OCI-LY7 (cell line): ENCODE measurements around the gene ACSM2B. TPM values are rescaled to one million over a fixed set of nuclear protein-coding genes. Genes with fewer than 3 reads are reported as not detected.

ENCODE experiments used
- BruUV-seq: library from RNA; stranded (reverse); fragments of 400-500 nt; replicated peaks from 2 replicates; lab custom pipeline; 2021; lab: Mats Ljungman, UMichigan
- CTCF ChIA-PET: fragments of 300-600 bp; sonication (Branson Sonifier 250); formaldehyde crosslinking; loops from one replicate; lab custom pipeline; 2022; ENCODE audit warnings: antibody characterized with exemption; ENCODE audit not compliant: unreplicated experiment; lab: Charles Lee
- POLR2A ChIA-PET: fragments of 300-600 bp; sonication (Branson Sonifier 250); formaldehyde crosslinking; loops from one replicate; lab custom pipeline; 2022; ENCODE audit warnings: antibody characterized with exemption; lab: Charles Lee
- DNase-seq: peaks from one replicate; pipeline ENCODE4 v3.0.0-alpha.2; 2015; ENCODE audit warnings: low spot score
- H2AFZ ChIP-seq: fragments of 200-600 bp; sonication (generic), shearing (Covaris generic); 2 replicates; pipeline ENCODE4 v1.6.1; 2014; ENCODE audit warnings: mild to moderate bottlenecking, antibody characterized with exemption, low read length, moderate library complexity
- H3K27ac ChIP-seq: fragments of 200-600 bp; sonication (generic); 2 replicates; pipeline ENCODE4 v1.5.1; 2014; ENCODE audit warnings: mixed run types, low read depth, mild to moderate bottlenecking, moderate library complexity, low read length, inconsistent platforms; ENCODE audit not compliant: poor library complexity, severe bottlenecking
- H3K36me3 ChIP-seq: fragments of 200-600 bp; sonication (generic); 2 replicates; pipeline ENCODE4 v1.6.1; 2014; ENCODE audit warnings: mild to moderate bottlenecking, antibody characterized with exemption, low read length, moderate library complexity, mixed read lengths; ENCODE audit not compliant: insufficient read depth
- H3K4me1 ChIP-seq: fragments of 200-600 bp; sonication (generic); 2 replicates; pipeline ENCODE4 v1.5.1; 2014; ENCODE audit warnings: mild to moderate bottlenecking, low read length; ENCODE audit not compliant: insufficient read depth, poor library complexity, severe bottlenecking
- H3K4me2 ChIP-seq: fragments of 200-600 bp; sonication (generic); 2 replicates; pipeline ENCODE4 v1.6.1; 2014; ENCODE audit warnings: mild to moderate bottlenecking, low read length
- H3K4me3 ChIP-seq: fragments of 200-600 bp; sonication (generic); 2 replicates; pipeline ENCODE4 v1.5.1; 2014; ENCODE audit warnings: mild to moderate bottlenecking, low read depth, low read length; ENCODE audit not compliant: poor library complexity, severe bottlenecking
- H3K79me2 ChIP-seq: fragments of 200-600 bp; sonication (generic); 2 replicates; pipeline ENCODE4 v1.6.1; 2016; ENCODE audit warnings: low read depth, mild to moderate bottlenecking, low read length, moderate library complexity, mixed read lengths; ENCODE audit not compliant: insufficient read depth
- H3K9me2 ChIP-seq: fragments of 200-600 bp; sonication (generic); 2 replicates; pipeline ENCODE4 v1.6.1; 2016; ENCODE audit warnings: mild to moderate bottlenecking, low read length, mixed read lengths; ENCODE audit not compliant: insufficient read depth
- H3K9me3 ChIP-seq: fragments of 200-600 bp; sonication (generic); 2 replicates; pipeline ENCODE4 v1.6.1; 2014; ENCODE audit warnings: mild to moderate bottlenecking, mixed run types, low read length, mixed read lengths
- H4K20me1 ChIP-seq: fragments of 200-600 bp; sonication (generic); 2 replicates; pipeline ENCODE4 v1.6.1; 2014; ENCODE audit warnings: mild to moderate bottlenecking, antibody characterized with exemption, low read length, moderate library complexity, mixed read lengths; ENCODE audit not compliant: insufficient read depth
- CTCF ChIP-seq: fragments of 200-600 bp; sonication (generic); conservative IDR thresholded peaks from 2 replicates; pipeline ENCODE4 v1.5.1; 2014; ENCODE audit warnings: mild to moderate bottlenecking, antibody characterized with exemption, low read length, moderate library complexity, mixed read lengths
- EZH2phosphoT487 ChIP-seq: fragments of 200-600 bp; sonication (generic); IDR thresholded peaks from 2 replicates; pipeline ENCODE4 v1.6.1; 2018; ENCODE audit warnings: low read depth, borderline replicate concordance, mild to moderate bottlenecking, mixed run types, antibody characterized with exemption, low read length, moderate library complexity, mixed read lengths
- intact Hi-C: fragments of 100-400 bp; cut with micrococcal nuclease; formaldehyde crosslinking; loops from one replicate; pipeline ENCODE4 v1.10.0; 2022; ENCODE audit not compliant: unreplicated experiment
- total RNA-seq, 2 experiments: library from RNA; depleted of rRNA in 1 of 2; stranded (reverse); fragments of >200 nt in 1 of 2; shearing (Covaris generic) in 1 of 2; gene quantifications; 2 replicates each; pipeline ENCODE4 v1.2.3, GENCODE V29; 2014 to 2022

The ACSM2B gene
- total RNA-seq, 2 experiments from 2014 or later = not detected

GRCh38 chr16:20515688-20516090 lies 60.5 kb downstream of the ACSM2B start:
- H4K20me1 ChIP-seq = no peaks in the 10 kb centered on the region
- H3K4me3 ChIP-seq = no peak overlapping the region
- TF ChIP-seq EZH2phosphoT487 (no peak), CTCF (no peak)
- no peaks in the 10 kb centered on the region for H3K9me2 ChIP-seq
- no peak for DNase-seq
- ChIA-PET POLR2A (interaction anchor here (0.6 kb wide), 1 partner anchor 9 kb away, joined by 5 read pairs; no protein-coding TSS in a partner anchor), CTCF (no interaction called here)
- no TSS peak for BruUV-seq
- no peaks in the 10 kb centered on the region for H3K4me1 ChIP-seq
- H3K27ac ChIP-seq = no peak overlapping the region
- H2AFZ ChIP-seq = no peak overlapping the region
- no peaks in the 10 kb centered on the region for H3K79me2 ChIP-seq
- intact Hi-C loops = no loop called here
- no peaks in the 10 kb centered on the region for H3K36me3 ChIP-seq
- no peak overlapping the region for H3K4me2 ChIP-seq
- H3K9me3 ChIP-seq = no peaks in the 10 kb centered on the region

GRCh38 chr16:20510323-20510722 lies 65.8 kb downstream of the ACSM2B start:
- ChIA-PET POLR2A (interaction anchor here (1.0 kb wide), 1 partner anchor 9 kb away, joined by 3 read pairs; no protein-coding TSS in a partner anchor), CTCF (no interaction called here)
- no peak overlapping the region for H3K4me3 ChIP-seq
- H3K27ac ChIP-seq = no peak overlapping the region
- H3K36me3 ChIP-seq = no peaks in the 10 kb centered on the region
- intact Hi-C loops = no loop called here
- BruUV-seq = no TSS peak
- 0 out of 2 replicates have a peak, but pooled peaks cover 4% of the 10 kb centered on the region for H3K9me3 ChIP-seq
- H3K4me2 ChIP-seq = no peak overlapping the region
- no peak overlapping the region for H2AFZ ChIP-seq
- H3K79me2 ChIP-seq = no peaks in the 10 kb centered on the region
- no peaks in the 10 kb centered on the region for H3K9me2 ChIP-seq
- H3K4me1 ChIP-seq = no peaks in the 10 kb centered on the region
- DNase-seq = no peak
- no peak for TF ChIP-seq EZH2phosphoT487
- TF ChIP-seq CTCF = no peak
- H4K20me1 ChIP-seq = no peaks in the 10 kb centered on the region

- Histone ChIP-seq H3K27ac (no peak overlapping the region), H3K4me1 (no peaks in the 10 kb centered on the region), H3K9me2 (no peaks in the 10 kb centered on the region), H3K36me3 (no peaks in the 10 kb centered on the region), H4K20me1 (no peaks in the 10 kb centered on the region), H3K9me3 (0 out of 2 replicates have a peak, but pooled peaks cover 4% of the 10 kb centered on the region), H3K4me2 (no peak overlapping the region), H2AFZ (no peak overlapping the region), H3K79me2 (no peaks in the 10 kb centered on the region), H3K4me3 (no peak overlapping the region)
- no peak for DNase-seq
- ChIA-PET POLR2A (interaction anchor here (0.6 kb wide), 1 partner anchor 8 kb away, joined by 5 read pairs; no protein-coding TSS in a partner anchor), CTCF (no interaction called here)
- no TSS peak for BruUV-seq
- intact Hi-C loops = no loop called here
- TF ChIP-seq EZH2phosphoT487 (no peak), CTCF (no peak)
These were observed 68.9 kb downstream of the ACSM2B start for GRCh38 chr16:20507280-20507679.
